Astrocyte (in vitro differentiated cells and primary cell): ENCODE measurements around the gene PHAF1.

ENCODE experiments used
- EZH2 ChIP-seq: IDR thresholded peaks from 2 replicates; pipeline ENCODE4 v1.6.1; 2012; ENCODE audit warnings: mild to moderate bottlenecking, low read length, inconsistent platforms; ENCODE audit not compliant: insufficient read depth
- TF ChIP-seq, protein P1 (sequence below): IDR thresholded peaks from 2 replicates; pipeline ENCODE4 v1.5.1; 2011; ENCODE audit warnings: low read depth, mild to moderate bottlenecking, inconsistent platforms, low read length, moderate library complexity; ENCODE audit not compliant: insufficient read depth

DNA sequence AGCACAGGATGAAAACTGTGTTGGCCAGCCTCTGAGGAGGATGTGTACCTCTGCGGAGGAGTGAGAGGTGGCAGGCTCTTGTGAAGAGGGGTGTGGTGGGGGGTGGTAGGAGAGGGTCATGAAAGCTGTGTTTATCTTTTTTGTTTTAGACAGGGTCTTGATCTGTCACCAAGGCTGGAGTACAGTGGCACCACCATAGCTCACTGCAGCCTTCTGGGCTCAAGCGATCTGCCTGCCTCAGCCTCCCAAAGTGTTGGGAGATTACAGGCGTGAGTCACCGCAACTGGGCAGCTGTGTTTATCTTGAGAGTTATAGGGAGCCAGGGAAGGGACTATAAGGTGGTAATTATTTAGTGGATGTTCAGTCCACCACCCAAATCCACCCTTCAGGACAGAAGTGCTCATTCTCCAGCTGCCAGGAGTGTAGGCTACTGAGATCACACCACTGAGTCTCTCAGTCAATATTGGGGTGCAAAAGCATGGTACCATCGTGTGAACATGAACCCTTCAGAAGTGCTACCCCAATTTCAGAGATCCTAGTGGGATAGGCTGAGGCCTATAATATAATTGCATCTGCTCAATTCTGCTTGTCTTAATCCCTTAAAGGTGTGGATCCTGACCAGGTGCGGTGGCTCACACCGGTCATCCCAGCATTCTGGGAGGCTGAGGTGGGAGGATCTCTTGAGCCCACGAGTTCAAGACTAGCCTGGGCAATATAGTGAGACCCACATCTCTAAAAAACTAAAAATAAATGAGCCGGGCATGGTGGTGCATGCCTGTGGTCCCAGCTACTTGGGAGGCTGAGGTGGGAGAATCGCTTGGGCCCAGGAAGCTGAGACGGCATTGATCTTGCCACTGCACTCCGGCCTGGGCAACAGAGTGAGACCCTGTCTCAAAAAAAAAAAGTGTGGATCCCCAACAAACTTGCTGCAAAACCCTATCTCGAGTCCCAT lies 81.0 kb downstream of the PHAF1 start:
- TF ChIP-seq, protein P1, sequence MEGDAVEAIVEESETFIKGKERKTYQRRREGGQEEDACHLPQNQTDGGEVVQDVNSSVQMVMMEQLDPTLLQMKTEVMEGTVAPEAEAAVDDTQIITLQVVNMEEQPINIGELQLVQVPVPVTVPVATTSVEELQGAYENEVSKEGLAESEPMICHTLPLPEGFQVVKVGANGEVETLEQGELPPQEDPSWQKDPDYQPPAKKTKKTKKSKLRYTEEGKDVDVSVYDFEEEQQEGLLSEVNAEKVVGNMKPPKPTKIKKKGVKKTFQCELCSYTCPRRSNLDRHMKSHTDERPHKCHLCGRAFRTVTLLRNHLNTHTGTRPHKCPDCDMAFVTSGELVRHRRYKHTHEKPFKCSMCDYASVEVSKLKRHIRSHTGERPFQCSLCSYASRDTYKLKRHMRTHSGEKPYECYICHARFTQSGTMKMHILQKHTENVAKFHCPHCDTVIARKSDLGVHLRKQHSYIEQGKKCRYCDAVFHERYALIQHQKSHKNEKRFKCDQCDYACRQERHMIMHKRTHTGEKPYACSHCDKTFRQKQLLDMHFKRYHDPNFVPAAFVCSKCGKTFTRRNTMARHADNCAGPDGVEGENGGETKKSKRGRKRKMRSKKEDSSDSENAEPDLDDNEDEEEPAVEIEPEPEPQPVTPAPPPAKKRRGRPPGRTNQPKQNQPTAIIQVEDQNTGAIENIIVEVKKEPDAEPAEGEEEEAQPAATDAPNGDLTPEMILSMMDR: no peak
- TF ChIP-seq EZH2: no peak
